HCT116 (cell line): ENCODE data around the gene TMEM52B. TPM values are rescaled to one million over a fixed set of nuclear protein-coding genes. Genes with fewer than 3 reads are reported as not detected.

Experiments used
- ATAC-seq: fragments of 200-7000 bp; cut with Tn5 transposase; 2 replicates; pipeline ENCODE4 v1.9.1; 2020; ENCODE audit warnings: mild to moderate bottlenecking, moderate library complexity
- BruUV-seq: library from RNA; stranded (reverse); fragments of 400-500 nt; replicated peaks from 2 replicates; lab custom pipeline; 2021; lab: Mats Ljungman, UMichigan
- CTCF ChIA-PET: fragments of 300-600 bp; sonication (Branson Sonifier 250); formaldehyde crosslinking; loops from one replicate; lab custom pipeline; 2021; ENCODE audit warnings: antibody characterized with exemption; lab: Charles Lee
- POLR2A ChIA-PET: fragments of 300-600, 350-600 bp; sonication (Branson Sonifier 250); formaldehyde crosslinking; loops from one replicate; lab custom pipeline; 2021; ENCODE audit warnings: antibody characterized with exemption; lab: Charles Lee
- RAD21 ChIA-PET, 2 experiments: fragments of 300-600 bp; sonication (Branson Sonifier 250); formaldehyde crosslinking; loops; one replicate each; lab custom pipeline; 2023; ENCODE audit warnings: low total read pairs in 2 of 2; ENCODE audit not compliant: uncharacterized antibody in 2 of 2, unreplicated experiment in 2 of 2, low non-redundant PET in 1 of 2; lab: Charles Lee
- DNase-seq: peaks from one replicate; pipeline ENCODE4 v3.0.0-alpha.2; 2010; ENCODE audit warnings: low read depth, low spot score
- H2AFZ ChIP-seq: fragments of 200-600 bp; shearing (Covaris generic), sonication (generic); 2 replicates; pipeline ENCODE4 v1.6.1; 2017; ENCODE audit warnings: low read depth, mixed run types, mixed read lengths, antibody characterized with exemption, low read length; ENCODE audit not compliant: poor library complexity, severe bottlenecking
- H3K27ac ChIP-seq: 2 replicates; pipeline ENCODE4 v1.5.1; 2012; ENCODE audit warnings: low read depth, low read length
- H3K27me3 ChIP-seq: fragments of 200-600 bp; sonication (generic); 2 replicates; pipeline ENCODE4 v1.6.1; 2016; ENCODE audit warnings: mixed run types, low read length, mixed read lengths; ENCODE audit not compliant: insufficient read depth
- H3K36me3 ChIP-seq, 2 experiments: fragments of 200-500 bp in 1 of 2; fragments of 200-600 bp in 1 of 2; sonication (Bioruptor generic) in 1 of 2; sonication (generic) in 1 of 2; 2 replicates each; pipeline versions ENCODE4 v1.5.1 to v1.6.1; 2014 to 2016; ENCODE audit warnings: low read length in 2 of 2, inconsistent platforms in 1 of 2, mixed read lengths in 1 of 2, mixed run types in 1 of 2; ENCODE audit not compliant: insufficient read depth in 2 of 2, control insufficient read depth in 1 of 2
- H3K4me1 ChIP-seq, 2 experiments: fragments of 200-600 bp in 1 of 2; sonication (generic) in 1 of 2; 2 replicates each; pipeline versions ENCODE4 v1.5.1 to v1.6.1; 2012 to 2017; ENCODE audit warnings: low read length in 2 of 2, inconsistent platforms in 1 of 2, mild to moderate bottlenecking in 1 of 2, mixed read lengths in 1 of 2, mixed run types in 1 of 2, moderate library complexity in 1 of 2; ENCODE audit not compliant: insufficient read depth in 2 of 2, control insufficient read depth in 1 of 2
- H3K4me2 ChIP-seq: fragments of 200-600 bp; sonication (generic); 2 replicates; pipeline ENCODE4 v1.6.1; 2017; ENCODE audit warnings: mixed run types, low read length, mixed read lengths
- H3K4me3 ChIP-seq, 2 experiments: fragments of 200-600 bp in 1 of 2; sonication (generic) in 1 of 2; replicated peaks in 1 of 2; 2 replicates each; pipeline ENCODE4 v1.5.1; 2011 to 2016; ENCODE audit warnings: low read length in 2 of 2, control low read depth in 1 of 2, low read depth in 1 of 2, mild to moderate bottlenecking in 1 of 2, mixed read lengths in 1 of 2, mixed run types in 1 of 2
- H3K79me2 ChIP-seq: fragments of 200-600 bp; sonication (generic); 2 replicates; pipeline ENCODE4 v1.6.1; 2017; ENCODE audit warnings: mild to moderate bottlenecking, mixed run types, low read length, moderate library complexity, mixed read lengths; ENCODE audit not compliant: insufficient read depth
- H3K9ac ChIP-seq: fragments of 200-600 bp; sonication (generic); 2 replicates; pipeline ENCODE4 v1.6.1; 2016; ENCODE audit warnings: low read length, mixed read lengths
- H3K9me2 ChIP-seq: fragments of 200-600 bp; sonication (generic), shearing (Covaris generic); 2 replicates; pipeline ENCODE4 v1.6.1; 2017; ENCODE audit warnings: mixed run types, mild to moderate bottlenecking, moderate library complexity; ENCODE audit not compliant: insufficient read depth
- H3K9me3 ChIP-seq, 2 experiments: fragments of 200-500 bp in 1 of 2; fragments of 200-600 bp in 1 of 2; sonication (Bioruptor generic) in 1 of 2; sonication (generic) in 1 of 2; 2 replicates each; pipeline ENCODE4 v1.6.1; 2014 to 2017; ENCODE audit warnings: low read length in 2 of 2, mixed read lengths in 2 of 2, inconsistent platforms in 1 of 2, low read depth in 1 of 2, mild to moderate bottlenecking in 1 of 2, mixed run types in 1 of 2, moderate library complexity in 1 of 2; ENCODE audit not compliant: control insufficient read depth in 1 of 2, insufficient read depth in 1 of 2
- H4K20me1 ChIP-seq: fragments of 200-600 bp; sonication (generic), shearing (Covaris generic); 2 replicates; pipeline ENCODE4 v1.6.1; 2017; ENCODE audit warnings: mixed run types, mild to moderate bottlenecking, moderate library complexity; ENCODE audit not compliant: insufficient read depth
- CBX3 ChIP-seq: IDR thresholded peaks from 2 replicates; pipeline ENCODE4 v1.6.1; 2012; ENCODE audit warnings: low read depth
- CEBPB ChIP-seq: IDR thresholded peaks from 2 replicates; pipeline ENCODE4 v1.6.1; 2012; ENCODE audit warnings: low read depth
- JUND ChIP-seq: IDR thresholded peaks from 2 replicates; pipeline ENCODE4 v1.6.1; 2012
- POLR2A ChIP-seq: IDR thresholded peaks from 2 replicates; pipeline ENCODE4 v1.7.0; 2011; ENCODE audit warnings: borderline replicate concordance; ENCODE audit not compliant: insufficient read depth, insufficient read length; ENCODE audit errors: extremely low read depth
- POLR2AphosphoS5 ChIP-seq: IDR thresholded peaks from 2 replicates; pipeline ENCODE4 v1.6.1; 2011; ENCODE audit warnings: mild to moderate bottlenecking, low read depth, low read length, moderate library complexity
- SIN3A ChIP-seq: IDR thresholded peaks from 2 replicates; pipeline ENCODE4 v1.6.1; 2012; ENCODE audit warnings: low read depth
- SP1 ChIP-seq: IDR thresholded peaks from 2 replicates; pipeline ENCODE4 v1.6.1; 2012; ENCODE audit warnings: low read depth
- YY1 ChIP-seq: IDR thresholded peaks from 2 replicates; pipeline ENCODE4 v1.6.1; 2011; ENCODE audit warnings: low read length, low read depth, moderate library complexity, mild to moderate bottlenecking; ENCODE audit not compliant: insufficient replicate concordance; ENCODE audit errors: extremely low read depth
- ZFX ChIP-seq: fragments of 450-650 bp; IDR thresholded peaks from 2 replicates; pipeline ENCODE4 v1.6.1; 2017
- ZNF274 ChIP-seq: fragments of 200-500 bp; sonication (Bioruptor generic); IDR thresholded peaks from 2 replicates; pipeline ENCODE4 v1.6.1; 2014; ENCODE audit warnings: mild to moderate bottlenecking, low read depth, low read length, inconsistent platforms
- intact Hi-C: fragments of 100-400 bp; cut with micrococcal nuclease; formaldehyde crosslinking; loops from 2 replicates; pipeline ENCODE4 v1.10.0; 2022
- total RNA-seq: library from RNA; stranded (reverse); gene quantifications from one replicate; pipeline ENCODE4 v1.2.1, GENCODE V29; 2021; ENCODE audit not compliant: unreplicated experiment
- TF ChIP-seq, protein P1 (sequence below): IDR thresholded peaks from 2 replicates; pipeline ENCODE4 v1.6.1; 2011; ENCODE audit warnings: mild to moderate bottlenecking, low read length, moderate library complexity; ENCODE audit not compliant: insufficient replicate concordance; ENCODE audit errors: extremely low read depth
- TF ChIP-seq, protein P2 (sequence below): IDR thresholded peaks from 2 replicates; pipeline ENCODE4 v1.6.1; 2012
- TF ChIP-seq, protein P3 (sequence below): IDR thresholded peaks from 2 replicates; pipeline ENCODE4 v1.6.1; 2012; ENCODE audit warnings: low read depth

TMEM52B gene
- total RNA-seq, 1 experiment from 2014 or later = not detected

DNA sequence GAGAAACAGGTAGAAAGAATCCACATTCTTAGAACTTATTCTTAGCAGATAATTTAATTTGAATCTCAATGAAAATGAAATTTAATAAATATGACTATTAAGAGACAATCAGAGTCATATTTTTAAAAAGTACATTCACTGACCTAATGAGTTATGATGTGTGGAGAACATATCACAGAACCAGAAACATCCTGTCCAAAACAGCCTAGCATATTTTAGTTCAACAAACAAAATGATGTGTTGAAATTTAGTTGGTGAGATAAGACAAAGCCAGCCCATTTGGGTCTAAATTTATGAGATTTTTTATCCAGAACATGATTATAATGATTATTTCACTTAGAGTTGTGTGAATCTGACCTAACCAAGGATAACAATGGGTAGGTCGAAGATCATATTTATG lies 59.7 kb downstream of the TMEM52B start (continued):
- TF ChIP-seq, protein P1, sequence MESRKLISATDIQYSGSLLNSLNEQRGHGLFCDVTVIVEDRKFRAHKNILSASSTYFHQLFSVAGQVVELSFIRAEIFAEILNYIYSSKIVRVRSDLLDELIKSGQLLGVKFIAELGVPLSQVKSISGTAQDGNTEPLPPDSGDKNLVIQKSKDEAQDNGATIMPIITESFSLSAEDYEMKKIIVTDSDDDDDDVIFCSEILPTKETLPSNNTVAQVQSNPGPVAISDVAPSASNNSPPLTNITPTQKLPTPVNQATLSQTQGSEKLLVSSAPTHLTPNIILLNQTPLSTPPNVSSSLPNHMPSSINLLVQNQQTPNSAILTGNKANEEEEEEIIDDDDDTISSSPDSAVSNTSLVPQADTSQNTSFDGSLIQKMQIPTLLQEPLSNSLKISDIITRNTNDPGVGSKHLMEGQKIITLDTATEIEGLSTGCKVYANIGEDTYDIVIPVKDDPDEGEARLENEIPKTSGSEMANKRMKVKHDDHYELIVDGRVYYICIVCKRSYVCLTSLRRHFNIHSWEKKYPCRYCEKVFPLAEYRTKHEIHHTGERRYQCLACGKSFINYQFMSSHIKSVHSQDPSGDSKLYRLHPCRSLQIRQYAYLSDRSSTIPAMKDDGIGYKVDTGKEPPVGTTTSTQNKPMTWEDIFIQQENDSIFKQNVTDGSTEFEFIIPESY = no peak
- TF ChIP-seq JUND = no peak
- no peak for TF ChIP-seq YY1
- TF ChIP-seq CBX3 = no peak
- TF ChIP-seq, protein P2, sequence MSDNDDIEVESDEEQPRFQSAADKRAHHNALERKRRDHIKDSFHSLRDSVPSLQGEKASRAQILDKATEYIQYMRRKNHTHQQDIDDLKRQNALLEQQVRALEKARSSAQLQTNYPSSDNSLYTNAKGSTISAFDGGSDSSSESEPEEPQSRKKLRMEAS = no peak
- TF ChIP-seq POLR2A = no peak
- no peak for TF ChIP-seq POLR2AphosphoS5

DNA sequence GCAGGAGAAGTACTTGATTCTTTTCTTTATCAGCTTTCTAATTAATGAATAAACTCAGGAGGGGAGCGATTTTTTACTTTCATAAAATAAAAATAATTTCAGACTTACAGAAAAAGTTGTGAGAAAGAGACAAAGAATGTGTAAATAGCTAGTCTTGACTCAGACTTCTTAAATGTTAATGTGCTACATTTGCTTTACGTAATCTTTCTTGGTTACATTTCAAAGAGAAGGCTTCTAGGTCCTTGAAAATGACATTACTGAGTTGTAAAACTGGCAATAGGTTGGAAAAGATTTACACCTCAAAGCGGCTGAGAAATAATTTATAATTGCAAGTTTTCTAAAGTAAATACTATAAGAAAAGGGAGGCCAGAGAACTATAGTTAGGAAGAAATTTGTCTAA lies 62.5 kb downstream of the TMEM52B start:
- POLR2A ChIA-PET = no interaction called here
- intact Hi-C loops = loop anchor here (5.0 kb wide), 1 partner anchor 1246 kb away; no protein-coding TSS in a partner anchor

More for the DNA sequence above, 62.5 kb downstream of the TMEM52B start:
- Histone ChIP-seq H3K4me2 (no peak overlapping the region), H3K27ac (no peak overlapping the region), H4K20me1 (no peaks in the 10 kb centered on the region), H3K9me2 (no peaks in the 10 kb centered on the region), H2AFZ (no peak overlapping the region), H3K79me2 (no peaks in the 10 kb centered on the region), H3K4me1 (no peaks in the 10 kb centered on the region), H3K27me3 (no peaks in the 10 kb centered on the region), H3K4me3 (no peak overlapping the region), H3K9me3 (no peaks in the 10 kb centered on the region; a peak in 1 of 4 replicates), H3K36me3 (no peaks in the 10 kb centered on the region), H3K9ac (no peak overlapping the region)
- DNase-seq (no peak), ATAC-seq (no peak)
- BruUV-seq = no TSS peak
- RAD21 ChIA-PET = no interaction called here
- TF ChIP-seq, protein P3, sequence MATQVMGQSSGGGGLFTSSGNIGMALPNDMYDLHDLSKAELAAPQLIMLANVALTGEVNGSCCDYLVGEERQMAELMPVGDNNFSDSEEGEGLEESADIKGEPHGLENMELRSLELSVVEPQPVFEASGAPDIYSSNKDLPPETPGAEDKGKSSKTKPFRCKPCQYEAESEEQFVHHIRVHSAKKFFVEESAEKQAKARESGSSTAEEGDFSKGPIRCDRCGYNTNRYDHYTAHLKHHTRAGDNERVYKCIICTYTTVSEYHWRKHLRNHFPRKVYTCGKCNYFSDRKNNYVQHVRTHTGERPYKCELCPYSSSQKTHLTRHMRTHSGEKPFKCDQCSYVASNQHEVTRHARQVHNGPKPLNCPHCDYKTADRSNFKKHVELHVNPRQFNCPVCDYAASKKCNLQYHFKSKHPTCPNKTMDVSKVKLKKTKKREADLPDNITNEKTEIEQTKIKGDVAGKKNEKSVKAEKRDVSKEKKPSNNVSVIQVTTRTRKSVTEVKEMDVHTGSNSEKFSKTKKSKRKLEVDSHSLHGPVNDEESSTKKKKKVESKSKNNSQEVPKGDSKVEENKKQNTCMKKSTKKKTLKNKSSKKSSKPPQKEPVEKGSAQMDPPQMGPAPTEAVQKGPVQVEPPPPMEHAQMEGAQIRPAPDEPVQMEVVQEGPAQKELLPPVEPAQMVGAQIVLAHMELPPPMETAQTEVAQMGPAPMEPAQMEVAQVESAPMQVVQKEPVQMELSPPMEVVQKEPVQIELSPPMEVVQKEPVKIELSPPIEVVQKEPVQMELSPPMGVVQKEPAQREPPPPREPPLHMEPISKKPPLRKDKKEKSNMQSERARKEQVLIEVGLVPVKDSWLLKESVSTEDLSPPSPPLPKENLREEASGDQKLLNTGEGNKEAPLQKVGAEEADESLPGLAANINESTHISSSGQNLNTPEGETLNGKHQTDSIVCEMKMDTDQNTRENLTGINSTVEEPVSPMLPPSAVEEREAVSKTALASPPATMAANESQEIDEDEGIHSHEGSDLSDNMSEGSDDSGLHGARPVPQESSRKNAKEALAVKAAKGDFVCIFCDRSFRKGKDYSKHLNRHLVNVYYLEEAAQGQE = no peak
- TF ChIP-seq ZFX = no peak
- no peak for TF ChIP-seq CEBPB
- no peak for TF ChIP-seq JUND
- TF ChIP-seq SP1 = no peak
- no peak for TF ChIP-seq SIN3A
- no peak for TF ChIP-seq CBX3
- TF ChIP-seq ZNF274 = no peak
- TF ChIP-seq POLR2A = no peak
- CTCF ChIA-PET = no interaction called here
